AG09309 (cell line): Measurements from ENCODE around the gene SIRT3.

Source experiments
- DNase-seq: peaks from one replicate; pipeline ENCODE4 v3.0.0-alpha.2; 2010; ENCODE audit warnings: low read depth
- H3K4me3 ChIP-seq: 2 replicates; pipeline ENCODE4 v1.5.1; 2011; ENCODE audit warnings: mild to moderate bottlenecking, low read depth, low read length, moderate library complexity; ENCODE audit not compliant: control insufficient read depth
- CTCF ChIP-seq: IDR thresholded peaks from 2 replicates; pipeline ENCODE4 v1.5.1; 2011; ENCODE audit warnings: mild to moderate bottlenecking, low read depth, low read length, inconsistent platforms; ENCODE audit not compliant: insufficient read depth, control insufficient read depth; ENCODE audit errors: missing control alignments

Gene SIRT3

GRCh38 chr11:207208-207862 is 28.8 kb downstream of the SIRT3 start, which contains the start of the genes BET1L and RIC8A:
TSS of gene BET1L (minus strand) at chr11:207399. CDS start at chr11:207321, 78 bp downstream.
TSS of gene RIC8A (plus strand) at chr11:207708. CDS start at chr11:208855, 1,147 bp downstream.
- peak within 1 kb of the TSS; percentile 91 for H3K4me3 ChIP-seq
- no peak for TF ChIP-seq CTCF
- DNase-seq = peak; percentile 97

- DNase-seq = no peak
- H3K4me3 ChIP-seq = peak overlapping the region; percentile 91
Observed at GRCh38 chr11:206526-207207, 29.5 kb downstream of the SIRT3 start.

DNA sequence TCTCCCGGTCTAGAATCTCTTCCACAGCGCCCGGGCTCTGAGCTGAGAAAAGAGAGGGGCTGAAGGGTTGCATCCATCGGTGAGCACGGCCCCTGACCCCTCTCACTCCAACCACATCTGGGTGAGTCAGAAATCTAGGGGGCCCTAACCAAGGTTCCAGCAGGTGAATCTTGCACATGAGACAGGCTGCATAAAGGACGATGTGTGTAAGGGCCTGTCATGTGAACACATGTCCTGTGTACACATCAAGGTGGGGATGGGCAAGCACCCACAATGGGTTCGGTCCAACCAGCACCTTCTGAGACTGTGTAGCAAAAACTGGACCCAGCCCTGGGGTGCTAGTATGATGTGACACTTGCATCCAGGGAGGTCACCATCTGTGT is 30.1 kb downstream of the SIRT3 start:
- H3K4me3 ChIP-seq = peak overlapping the region; percentile 91
- DNase-seq = no peak
- no peak for TF ChIP-seq CTCF

More at GRCh38 chr11:206526-207207, 29.5 kb downstream of the SIRT3 start:
- TF ChIP-seq CTCF = no peak

GRCh38 chr11:205221-206001 is 30.7 kb downstream of the SIRT3 start:
- TF ChIP-seq CTCF = no peak
- H3K4me3 ChIP-seq = peak overlapping the region; percentile 91
- DNase-seq = no peak

DNA sequence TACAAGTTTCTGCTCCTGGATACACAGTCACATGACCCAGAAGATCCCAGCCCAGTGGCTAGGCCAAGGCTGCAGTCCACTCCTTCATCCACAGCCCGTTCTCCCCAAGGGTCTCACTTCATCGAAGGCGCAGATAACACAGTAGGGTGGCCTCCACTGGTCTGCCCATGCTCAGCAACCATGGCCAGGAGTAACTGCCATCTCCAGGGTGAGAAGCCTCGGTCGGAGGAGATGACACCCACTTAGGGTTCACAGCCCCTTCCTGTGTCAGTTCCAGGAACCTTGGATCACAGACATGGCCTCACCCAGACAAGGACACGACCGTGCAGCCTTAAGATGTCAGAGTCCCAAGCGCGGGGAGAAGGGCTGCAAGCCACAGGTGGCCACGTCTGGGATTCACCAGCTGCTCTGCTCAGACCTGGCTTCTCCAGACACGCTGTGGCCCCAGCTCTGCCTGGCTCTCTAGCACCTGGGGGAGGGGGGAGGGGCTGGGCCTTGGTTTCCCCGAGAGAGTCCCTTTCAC is 31.5 kb downstream of the SIRT3 start:
- no peak for TF ChIP-seq CTCF
- H3K4me3 ChIP-seq = no peak overlapping the region

DNA sequence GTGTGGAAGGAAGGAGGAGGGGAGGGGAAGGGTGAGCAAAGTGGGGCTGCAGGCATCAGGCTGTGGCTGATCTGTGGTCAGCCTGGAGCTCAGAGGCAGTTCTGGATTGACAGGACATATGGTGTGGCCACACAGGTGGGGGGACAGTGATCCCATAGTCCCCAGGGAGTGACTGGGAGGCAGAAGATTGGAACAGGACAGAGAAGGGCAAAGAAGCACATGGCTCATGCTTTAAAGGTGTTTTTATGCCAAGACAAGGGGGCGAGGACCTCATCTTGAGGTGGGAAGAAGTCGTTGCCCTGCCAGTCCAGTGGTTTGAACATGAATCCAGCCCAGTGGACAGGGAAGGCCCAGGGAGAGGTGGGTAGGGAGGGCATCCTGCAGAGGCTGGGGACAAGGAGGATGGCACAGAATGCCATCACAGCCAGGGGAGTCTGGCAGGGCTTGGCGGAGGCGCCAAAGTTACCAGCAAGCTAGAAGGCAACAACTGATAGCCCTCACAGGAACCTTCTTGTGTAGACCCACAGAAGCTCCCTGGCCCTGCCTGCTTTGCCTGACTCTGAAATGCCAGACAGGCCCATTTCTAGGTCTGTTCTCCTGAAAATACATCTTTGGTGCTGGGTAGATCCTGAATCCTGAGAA is 32.1 kb downstream of the SIRT3 start:
- H3K4me3 ChIP-seq = no peak overlapping the region
- no peak for TF ChIP-seq CTCF
- DNase-seq = no peak

More for the DNA sequence above, 31.5 kb downstream of the SIRT3 start:
- no peak for DNase-seq
